HG03469 (cell line): ENCODE data around the gene VAV3.
"Not testable (repeated sequence)": the region's sequence is repeated elsewhere in the genome, so short reads cannot be mapped to it uniquely, and the experiment has no call there.

ENCODE experiments used
- ATAC-seq: cut with Tn5 transposase; IDR thresholded peaks from one replicate; pipeline ENCODE4 v1.9.1; 2021; ENCODE audit warnings: mild to moderate bottlenecking, moderate library complexity, moderate number of reproducible peaks; ENCODE audit not compliant: unreplicated experiment

VAV3 gene

GRCh38 chr1:107844541-107845194 is 120.3 kb downstream of the VAV3 start:
- ATAC-seq = not testable (repeated sequence)

- no peak for ATAC-seq
These were observed 121.0 kb downstream of the VAV3 start for GRCh38 chr1:107843989-107844388.

- no peak for ATAC-seq
These were observed 122.7 kb downstream of the VAV3 start for GRCh38 chr1:107842241-107842640.

GRCh38 chr1:107840725-107841124 is 124.3 kb downstream of the VAV3 start:
- ATAC-seq = no peak

- no peak for ATAC-seq
These were observed 126.9 kb downstream of the VAV3 start for GRCh38 chr1:107838056-107838455.

GRCh38 chr1:107835151-107835670 is 129.8 kb downstream of the VAV3 start:
- ATAC-seq = no peak

- ATAC-seq = no peak
These were observed 131.9 kb downstream of the VAV3 start for GRCh38 chr1:107833061-107833460.

- ATAC-seq = no peak
These were observed 133.1 kb downstream of the VAV3 start for GRCh38 chr1:107831921-107832320.

GRCh38 chr1:107830526-107830925 is 134.5 kb downstream of the VAV3 start:
- ATAC-seq = no peak

GRCh38 chr1:107830075-107830474 is 134.9 kb downstream of the VAV3 start:
- no peak for ATAC-seq

GRCh38 chr1:107829036-107829770 is 135.8 kb downstream of the VAV3 start:
- peak; percentile 70 for ATAC-seq

GRCh38 chr1:107824946-107825345 is 140.0 kb downstream of the VAV3 start:
- ATAC-seq = no peak

- ATAC-seq = no peak
These were observed 143.6 kb downstream of the VAV3 start for GRCh38 chr1:107821340-107821739.

- ATAC-seq = no peak
These were observed 144.2 kb downstream of the VAV3 start for GRCh38 chr1:107820801-107821200.

GRCh38 chr1:107817935-107818334 is 147.0 kb downstream of the VAV3 start:
- no peak for ATAC-seq

GRCh38 chr1:107817206-107817605 is 147.8 kb downstream of the VAV3 start:
- ATAC-seq = no peak

GRCh38 chr1:107810291-107810951 is 154.6 kb downstream of the VAV3 start:
- no peak for ATAC-seq

GRCh38 chr1:107807855-107808254 is 157.1 kb downstream of the VAV3 start:
- no peak for ATAC-seq

GRCh38 chr1:107807405-107807804 is 157.6 kb downstream of the VAV3 start:
- no peak for ATAC-seq

- ATAC-seq = no peak
These were observed 158.1 kb downstream of the VAV3 start for GRCh38 chr1:107806902-107807301.

- no peak for ATAC-seq
These were observed 160.2 kb downstream of the VAV3 start for GRCh38 chr1:107804741-107805140.

- no peak for ATAC-seq
These were observed 160.8 kb downstream of the VAV3 start for GRCh38 chr1:107804134-107804533.
